ENCODE results near the gene FAM171A1. TPM values are rescaled to one million over a fixed set of nuclear protein-coding genes. Genes with fewer than 3 reads are reported as not detected.
A peak's percentile ranks its signal among the peaks of the same experiment; 100 is the strongest.
"Not testable (repeated sequence)": the region's sequence is repeated elsewhere in the genome, so short reads cannot be mapped to it uniquely, and the experiment has no call there.

Gene FAM171A1
- 2.9 and 3.6 TPM in 2 replicates for total RNA-seq

- Mint-ChIP-seq H3K27me3 (ENCODE audit: low read depth) (peaks cover 64% of the 10 kb centered on the region), H3K4me3 (ENCODE audit: low read depth) (peak within 1 kb of the TSS; percentile 77), H3K9me3 (no peaks in the 10 kb centered on the region), H3K36me3 (ENCODE audit: low read depth) (no peaks in the 10 kb centered on the region), H3K4me1 (ENCODE audit: low read depth) (peaks cover 5% of the 10 kb centered on the region), H3K27ac (no peak within 1 kb of the TSS)
- DNase-seq (ENCODE audit: low spot score), result peak; percentile 59
- intact Hi-C loops (cut with micrococcal nuclease), result loop anchor here (5.0 to 10.0 kb wide), 3 partner anchors 159 to 376 kb away; partner anchors contain the start of gene NMT2
These were observed at the start of gene FAM171A1 for GRCh38 chr10:15370856-15371701. Gene FAM171A1 (minus strand): TSS chr10:15371289. CDS start chr10:15371052, 237 bp downstream.

DNA sequence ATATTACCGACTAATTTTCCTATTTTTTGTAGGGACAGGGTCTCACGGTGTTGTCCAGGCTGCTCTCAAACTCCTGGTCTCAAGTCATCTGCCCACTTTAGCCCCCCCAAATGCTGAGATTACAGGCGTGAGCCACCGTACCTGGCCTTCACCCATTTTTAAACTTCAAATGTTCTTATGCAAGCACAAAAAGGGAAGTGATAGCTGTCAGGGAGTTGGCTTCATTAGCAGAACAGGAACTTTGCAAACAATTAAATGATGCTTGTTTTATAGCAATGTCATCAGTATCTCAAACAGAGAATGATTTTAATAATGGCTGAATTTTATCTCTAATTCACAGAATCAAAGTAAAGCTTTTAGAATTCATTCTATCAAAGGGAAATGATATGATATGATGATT lies 49.8 kb upstream of the FAM171A1 start:
- Mint-ChIP-seq H3K36me3 (ENCODE audit: low read depth) (no peaks in the 10 kb centered on the region), H3K27ac (no peak overlapping the region), H3K27me3 (ENCODE audit: low read depth) (no peaks in the 10 kb centered on the region), H3K4me3 (ENCODE audit: low read depth) (no peak overlapping the region), H3K9me3 (no peaks in the 10 kb centered on the region), H3K4me1 (ENCODE audit: low read depth) (no peaks in the 10 kb centered on the region)
- intact Hi-C loops (cut with micrococcal nuclease), result no loop called here
- DNase-seq (ENCODE audit: low spot score), result no peak

DNA sequence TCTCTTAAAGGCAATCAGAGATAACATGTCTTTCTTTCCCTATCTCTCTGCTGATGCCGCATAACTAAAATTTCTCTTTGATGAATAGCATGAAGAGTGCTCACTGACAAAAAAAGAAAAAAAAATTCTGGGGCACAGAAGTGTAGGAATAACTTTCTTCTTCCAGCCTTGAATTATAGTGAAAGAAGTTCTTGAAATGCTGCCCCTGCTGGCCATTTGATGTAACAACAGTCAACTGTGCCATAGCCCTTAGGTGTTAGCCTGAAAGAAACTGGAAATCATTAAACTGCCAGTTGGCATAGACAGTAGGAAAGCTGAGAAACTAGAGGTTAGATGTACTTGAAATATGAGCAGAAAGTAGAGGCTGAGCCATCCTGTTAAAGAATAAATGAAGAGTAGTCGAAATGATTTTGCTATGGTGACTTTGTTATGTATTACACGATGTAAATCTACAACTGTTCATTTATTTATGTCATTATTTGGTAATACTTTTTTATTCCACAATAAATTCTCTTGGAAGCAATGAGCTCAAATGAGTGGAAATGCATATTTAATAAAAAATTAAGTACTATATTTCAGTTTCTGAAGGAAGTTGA lies 48.3 kb upstream of the FAM171A1 start:
- H3K27ac Mint-ChIP-seq, result no peak overlapping the region
- H3K4me1 Mint-ChIP-seq (ENCODE audit: low read depth), result no peaks in the 10 kb centered on the region
- H3K27me3 Mint-ChIP-seq (ENCODE audit: low read depth), result no peaks in the 10 kb centered on the region
- DNase-seq (ENCODE audit: low spot score), result no peak
- no peaks in the 10 kb centered on the region for H3K9me3 Mint-ChIP-seq
- H3K4me3 Mint-ChIP-seq (ENCODE audit: low read depth), result no peak overlapping the region
- intact Hi-C loops (cut with micrococcal nuclease), result no loop called here
- H3K36me3 Mint-ChIP-seq (ENCODE audit: low read depth), result no peaks in the 10 kb centered on the region

- H3K36me3 Mint-ChIP-seq (ENCODE audit: low read depth), result no peaks in the 10 kb centered on the region
- no peak overlapping the region for H3K4me3 Mint-ChIP-seq (ENCODE audit: low read depth)
- peaks cover 8% of the 10 kb centered on the region for H3K27me3 Mint-ChIP-seq (ENCODE audit: low read depth)
- no peak for DNase-seq (ENCODE audit: low spot score)
- H3K4me1 Mint-ChIP-seq (ENCODE audit: low read depth), result no peaks in the 10 kb centered on the region
- H3K27ac Mint-ChIP-seq, result no peak overlapping the region
- intact Hi-C loops (cut with micrococcal nuclease), result no loop called here
- H3K9me3 Mint-ChIP-seq, result no peaks in the 10 kb centered on the region
These were observed 44.9 kb upstream of the FAM171A1 start for GRCh38 chr10:15416034-15416433.

DNA sequence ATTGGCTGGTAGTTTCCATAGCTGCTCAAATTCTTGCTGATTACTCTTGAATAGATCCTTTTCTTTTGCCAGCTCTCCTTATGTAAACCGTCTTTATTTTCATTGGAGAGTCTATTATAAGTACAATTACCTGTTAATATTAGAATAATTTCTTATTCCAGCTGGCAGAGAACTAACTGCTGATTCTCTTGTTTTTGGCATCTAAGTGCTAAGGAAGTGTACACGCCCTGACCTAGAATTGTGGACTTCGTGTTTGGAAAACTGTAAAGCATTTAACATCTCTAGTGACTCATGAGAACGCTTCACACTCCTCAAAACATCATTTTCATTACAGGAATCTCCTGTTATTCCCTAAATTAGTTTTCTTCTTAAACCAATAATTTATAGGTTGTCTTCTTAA lies 39.9 kb upstream of the FAM171A1 start:
- H3K9me3 Mint-ChIP-seq, result no peaks in the 10 kb centered on the region
- intact Hi-C loops (cut with micrococcal nuclease), result no loop called here
- H3K4me1 Mint-ChIP-seq (ENCODE audit: low read depth), result no peaks in the 10 kb centered on the region
- DNase-seq (ENCODE audit: low spot score), result no peak
- H3K27ac Mint-ChIP-seq, result no peak overlapping the region
- no peaks in the 10 kb centered on the region for H3K36me3 Mint-ChIP-seq (ENCODE audit: low read depth)
- H3K27me3 Mint-ChIP-seq (ENCODE audit: low read depth), result peaks cover 13% of the 10 kb centered on the region
- H3K4me3 Mint-ChIP-seq (ENCODE audit: low read depth), result no peak overlapping the region

GRCh38 chr10:15409350-15409749 lies 38.3 kb upstream of the FAM171A1 start:
- DNase-seq (ENCODE audit: low spot score); H3K36me3 Mint-ChIP-seq (ENCODE audit: low read depth); H3K4me1 Mint-ChIP-seq (ENCODE audit: low read depth); H3K27ac Mint-ChIP-seq; intact Hi-C loops (cut with micrococcal nuclease); H3K9me3 Mint-ChIP-seq; H3K4me3 Mint-ChIP-seq (ENCODE audit: low read depth): not testable (repeated sequence)
- H3K27me3 Mint-ChIP-seq (ENCODE audit: low read depth), result peaks cover 13% of the 10 kb centered on the region

DNA sequence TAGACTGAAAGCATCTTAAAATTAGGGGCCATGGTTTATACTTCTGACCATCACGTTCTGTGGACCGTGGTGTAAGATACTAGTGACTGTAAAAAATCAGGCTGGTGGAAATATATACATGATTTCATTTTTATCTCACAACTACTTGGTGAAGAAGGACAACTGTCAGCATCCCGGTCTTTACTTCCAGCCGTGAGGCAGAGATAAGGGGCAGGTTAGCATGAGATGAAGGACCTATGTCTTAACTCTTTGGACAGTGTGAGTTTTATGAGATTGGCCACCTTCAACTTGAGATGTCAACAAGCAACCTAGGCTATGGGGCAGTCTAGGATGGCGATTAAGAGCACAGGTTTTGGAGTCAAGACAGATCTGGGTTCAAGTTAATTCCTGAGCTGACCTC lies 37.5 kb upstream of the FAM171A1 start:
- no peaks in the 10 kb centered on the region for H3K9me3 Mint-ChIP-seq
- H3K36me3 Mint-ChIP-seq (ENCODE audit: low read depth), result no peaks in the 10 kb centered on the region
- intact Hi-C loops (cut with micrococcal nuclease), result no loop called here
- H3K4me1 Mint-ChIP-seq (ENCODE audit: low read depth), result no peaks in the 10 kb centered on the region
- peaks cover 13% of the 10 kb centered on the region for H3K27me3 Mint-ChIP-seq (ENCODE audit: low read depth)
- H3K4me3 Mint-ChIP-seq (ENCODE audit: low read depth), result no peak overlapping the region
- no peak for DNase-seq (ENCODE audit: low spot score)
- no peak overlapping the region for H3K27ac Mint-ChIP-seq

DNA sequence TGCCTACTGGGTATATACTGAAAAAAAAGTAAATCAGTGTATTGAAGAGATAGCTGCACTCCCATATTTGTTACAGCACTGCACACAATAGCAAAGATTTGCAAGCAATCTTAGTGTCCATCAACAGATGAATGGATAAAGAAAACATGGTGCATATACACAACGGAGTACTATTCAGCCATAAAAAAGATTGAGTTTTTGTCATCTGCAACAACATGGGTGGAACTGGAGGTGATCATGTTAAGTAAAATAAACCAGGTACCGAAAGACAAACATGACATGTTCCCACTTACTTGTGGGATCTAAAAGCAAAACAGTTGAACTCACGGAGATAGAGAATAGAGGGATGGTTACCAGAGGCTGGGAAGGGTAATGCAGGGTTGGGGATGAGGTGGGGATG lies 34.2 kb upstream of the FAM171A1 start:
- H3K4me1 Mint-ChIP-seq (ENCODE audit: low read depth), result no peaks in the 10 kb centered on the region
- H3K27me3 Mint-ChIP-seq (ENCODE audit: low read depth), result peaks cover 11% of the 10 kb centered on the region
- no peaks in the 10 kb centered on the region for H3K9me3 Mint-ChIP-seq
- DNase-seq (ENCODE audit: low spot score), result no peak
- H3K4me3 Mint-ChIP-seq (ENCODE audit: low read depth), result no peak overlapping the region
- intact Hi-C loops (cut with micrococcal nuclease), result no loop called here
- no peaks in the 10 kb centered on the region for H3K36me3 Mint-ChIP-seq (ENCODE audit: low read depth)
- no peak overlapping the region for H3K27ac Mint-ChIP-seq

GRCh38 chr10:15401382-15401781 lies 30.3 kb upstream of the FAM171A1 start:
- Mint-ChIP-seq H3K27me3 (ENCODE audit: low read depth) (peaks cover 16% of the 10 kb centered on the region), H3K36me3 (ENCODE audit: low read depth) (no peaks in the 10 kb centered on the region), H3K27ac (no peak overlapping the region), H3K4me1 (ENCODE audit: low read depth) (no peaks in the 10 kb centered on the region), H3K9me3 (no peaks in the 10 kb centered on the region), H3K4me3 (ENCODE audit: low read depth) (no peak overlapping the region)
- intact Hi-C loops (cut with micrococcal nuclease), result no loop called here
- no peak for DNase-seq (ENCODE audit: low spot score)

- H3K36me3 Mint-ChIP-seq (ENCODE audit: low read depth); H3K4me3 Mint-ChIP-seq (ENCODE audit: low read depth); H3K4me1 Mint-ChIP-seq (ENCODE audit: low read depth); H3K27ac Mint-ChIP-seq; intact Hi-C loops (cut with micrococcal nuclease); DNase-seq (ENCODE audit: low spot score); H3K9me3 Mint-ChIP-seq: not testable (repeated sequence)
- H3K27me3 Mint-ChIP-seq (ENCODE audit: low read depth), result peaks cover 16% of the 10 kb centered on the region
These were observed 29.4 kb upstream of the FAM171A1 start for GRCh38 chr10:15400461-15400860.

DNA sequence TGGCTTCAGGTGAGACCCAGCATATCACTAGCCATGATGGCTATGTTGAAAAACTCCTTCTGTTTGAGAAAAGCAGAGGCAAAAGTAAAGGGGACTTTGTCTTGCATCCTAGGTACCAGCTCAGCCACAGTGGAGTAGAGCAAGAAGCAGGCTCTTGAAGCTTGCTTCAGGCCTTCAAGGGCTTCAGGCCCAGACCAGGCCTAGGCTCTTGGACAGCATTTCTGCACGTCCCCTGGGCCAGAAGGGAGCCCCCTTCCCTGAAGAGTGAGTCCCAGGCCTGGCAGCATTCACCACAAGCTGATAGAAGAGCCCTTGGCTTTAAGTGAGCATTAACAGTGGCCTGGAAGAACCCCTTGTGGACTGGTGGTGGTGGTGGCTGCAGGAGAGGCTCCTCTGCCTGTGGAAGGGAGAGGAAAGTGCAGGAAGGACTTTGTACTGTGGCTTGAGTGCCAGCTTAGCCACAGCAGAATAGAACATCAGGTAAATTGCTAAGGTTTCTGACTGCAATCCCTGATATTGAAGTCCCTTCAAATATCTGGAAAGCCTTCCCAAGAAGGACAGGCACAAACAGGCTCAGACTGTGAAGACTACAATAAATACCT lies 28.1 kb upstream of the FAM171A1 start:
- Mint-ChIP-seq H3K9me3 (no peaks in the 10 kb centered on the region), H3K4me3 (ENCODE audit: low read depth) (no peak overlapping the region), H3K27ac (no peak overlapping the region), H3K27me3 (ENCODE audit: low read depth) (peaks cover 16% of the 10 kb centered on the region), H3K4me1 (ENCODE audit: low read depth) (no peaks in the 10 kb centered on the region), H3K36me3 (ENCODE audit: low read depth) (no peaks in the 10 kb centered on the region)
- intact Hi-C loops (cut with micrococcal nuclease), result no loop called here
- no peak for DNase-seq (ENCODE audit: low spot score)

DNA sequence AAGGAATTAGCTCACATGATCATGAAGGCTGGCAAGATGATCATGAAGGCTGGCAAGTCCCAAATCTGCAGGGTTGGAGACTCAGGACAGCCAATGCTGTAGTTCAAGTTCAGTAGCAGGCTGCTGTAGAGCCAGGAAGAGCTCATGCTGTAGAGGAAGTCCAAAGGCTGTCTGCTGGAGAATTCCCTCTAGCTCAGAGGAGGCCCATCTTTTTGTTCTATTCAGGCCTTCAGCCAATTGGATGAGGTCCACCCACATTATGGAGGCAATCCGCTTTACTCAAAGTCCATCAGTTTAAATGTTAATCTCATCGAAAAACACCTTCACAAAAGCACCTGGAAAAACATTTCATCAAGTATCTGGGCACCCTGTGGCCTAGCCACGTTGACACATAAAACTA lies 24.8 kb upstream of the FAM171A1 start:
- no peaks in the 10 kb centered on the region for H3K4me1 Mint-ChIP-seq (ENCODE audit: low read depth)
- H3K27me3 Mint-ChIP-seq (ENCODE audit: low read depth), result peaks cover 12% of the 10 kb centered on the region
- no peaks in the 10 kb centered on the region for H3K9me3 Mint-ChIP-seq
- no peaks in the 10 kb centered on the region for H3K36me3 Mint-ChIP-seq (ENCODE audit: low read depth)
- H3K27ac Mint-ChIP-seq, result no peak overlapping the region
- no peak for DNase-seq (ENCODE audit: low spot score)
- H3K4me3 Mint-ChIP-seq (ENCODE audit: low read depth), result no peak overlapping the region
- intact Hi-C loops (cut with micrococcal nuclease), result no loop called here
